Keratinocyte (primary cell): ENCODE data around the gene CPTP. TPM values are rescaled to one million over a fixed set of nuclear protein-coding genes. Genes with fewer than 3 reads are reported as not detected.

Source experiments
- DNase-seq: peaks from one replicate; pipeline ENCODE4 v3.0.0-alpha.2; 2011; ENCODE audit warnings: low read depth, missing footprints, low spot score
- FAIRE-seq: peaks from 2 replicates; lab custom pipeline; 2011; peaks lifted over from hg19 to GRCh38; lab: Jason Lieb, UNC
- H2AFZ ChIP-seq: 2 replicates; pipeline ENCODE4 v1.6.0; 2012; ENCODE audit warnings: low read length, control low read depth, inconsistent platforms; ENCODE audit not compliant: control insufficient read depth
- H3K27ac ChIP-seq: 2 replicates; pipeline ENCODE4 v1.5.1; 2011; ENCODE audit warnings: low read length; ENCODE audit not compliant: control insufficient read depth, insufficient read depth
- H3K27me3 ChIP-seq: 3 replicates; pipeline ENCODE4 v1.6.0; 2011; ENCODE audit warnings: low read length; ENCODE audit not compliant: control insufficient read depth, insufficient read depth; ENCODE audit errors: extremely low read depth
- H3K36me3 ChIP-seq, 2 experiments: 2 replicates in 1 of 2; 3 replicates in 1 of 2; pipeline ENCODE4 v1.5.1; 2011; ENCODE audit warnings: low read length in 2 of 2, mild to moderate bottlenecking in 1 of 2; ENCODE audit not compliant: control insufficient read depth in 2 of 2, insufficient read depth in 2 of 2; ENCODE audit errors: extremely low read depth in 1 of 2
- H3K4me1 ChIP-seq: 3 replicates; pipeline ENCODE4 v1.5.1; 2011; ENCODE audit warnings: low read length; ENCODE audit not compliant: control insufficient read depth, insufficient read depth; ENCODE audit errors: extremely low read depth
- H3K4me2 ChIP-seq: 3 replicates; pipeline ENCODE4 v1.6.0; 2011; ENCODE audit warnings: low read depth, low read length; ENCODE audit not compliant: control insufficient read depth, insufficient read depth; ENCODE audit errors: extremely low read depth
- H3K4me3 ChIP-seq, 3 experiments: fragments of 200-600 bp in 1 of 3; sonication (generic) in 1 of 3; 2 replicates in 2 of 3; 3 replicates in 1 of 3; pipeline ENCODE4 v1.5.1; 2011 to 2016; ENCODE audit warnings: low read length in 3 of 3, mild to moderate bottlenecking in 3 of 3, control low read depth in 2 of 3, inconsistent platforms in 1 of 3, low read depth in 1 of 3, mixed read lengths in 1 of 3, mixed run types in 1 of 3, moderate library complexity in 1 of 3; ENCODE audit not compliant: control insufficient read depth in 2 of 3, insufficient read depth in 2 of 3; ENCODE audit errors: extremely low read depth in 1 of 3
- H3K79me2 ChIP-seq: 2 replicates; pipeline ENCODE4 v1.6.0; 2012; ENCODE audit warnings: low read length; ENCODE audit not compliant: control insufficient read depth, insufficient read depth
- H3K9ac ChIP-seq: 3 replicates; pipeline ENCODE4 v1.6.0; 2011; ENCODE audit warnings: low read length; ENCODE audit not compliant: control insufficient read depth, insufficient read depth; ENCODE audit errors: extremely low read depth
- H3K9me1 ChIP-seq: 3 replicates; pipeline ENCODE4 v1.6.0; 2011; ENCODE audit warnings: low read length; ENCODE audit not compliant: control insufficient read depth, insufficient read depth; ENCODE audit errors: extremely low read depth
- H3K9me3 ChIP-seq: 2 replicates; pipeline ENCODE4 v1.5.1; 2012; ENCODE audit warnings: low read depth, low read length; ENCODE audit not compliant: control insufficient read depth
- H4K20me1 ChIP-seq: 3 replicates; pipeline ENCODE4 v1.6.0; 2011; ENCODE audit warnings: low read length; ENCODE audit not compliant: control insufficient read depth, insufficient read depth; ENCODE audit errors: extremely low read depth
- EZH2 ChIP-seq: IDR thresholded peaks from one replicate; pipeline ENCODE4 v1.6.1; 2012; ENCODE audit warnings: inconsistent platforms, mild to moderate bottlenecking, low read length, moderate library complexity
- dilution Hi-C: fragments of 300-500 bp; cut with MboI; formaldehyde crosslinking; loops from one replicate; pipeline ENCODE4 v1.7.0; 2020; ENCODE audit warnings: low sequenced_read_pairs; ENCODE audit not compliant: extremely low pct_ligation_motif_present
- polyA plus RNA-seq, 5 experiments: library from polyadenylated mRNA; depleted of rRNA in 3 of 5; stranded (reverse) in 3 of 5; stranded (forward) in 1 of 5; unstranded in 1 of 5; fragments of >200 nt; gene quantifications; 1 replicate in 1 of 5; 2 replicates in 3 of 5; 3 replicates in 1 of 5; pipeline versions ENCODE4 v1.2.1 to v1.2.3, GENCODE V29; 2011 to 2012; ENCODE audit warnings: missing spikeins in 2 of 5, low read depth in 1 of 5, low replicate concordance in 1 of 5
- TF ChIP-seq, protein P1 (sequence below), 3 experiments: IDR thresholded peaks in 1 of 3; conservative IDR thresholded peaks in 1 of 3; optimal IDR thresholded peaks in 1 of 3; 2 replicates in 2 of 3; 3 replicates in 1 of 3; pipeline versions ENCODE3 to v1.5.1; 2011; ENCODE audit warnings: low read length in 3 of 3, mild to moderate bottlenecking in 3 of 3, moderate library complexity in 2 of 3, control low read depth in 1 of 3, inconsistent platforms in 1 of 3; ENCODE audit not compliant: insufficient read depth in 2 of 3; ENCODE audit errors: extremely low read depth in 1 of 3

Gene CPTP
- polyA plus RNA-seq, 1 donor (not counting 4 experiments of a cell fraction or from before 2014, with no cell fraction given): 5.8 TPM

DNA sequence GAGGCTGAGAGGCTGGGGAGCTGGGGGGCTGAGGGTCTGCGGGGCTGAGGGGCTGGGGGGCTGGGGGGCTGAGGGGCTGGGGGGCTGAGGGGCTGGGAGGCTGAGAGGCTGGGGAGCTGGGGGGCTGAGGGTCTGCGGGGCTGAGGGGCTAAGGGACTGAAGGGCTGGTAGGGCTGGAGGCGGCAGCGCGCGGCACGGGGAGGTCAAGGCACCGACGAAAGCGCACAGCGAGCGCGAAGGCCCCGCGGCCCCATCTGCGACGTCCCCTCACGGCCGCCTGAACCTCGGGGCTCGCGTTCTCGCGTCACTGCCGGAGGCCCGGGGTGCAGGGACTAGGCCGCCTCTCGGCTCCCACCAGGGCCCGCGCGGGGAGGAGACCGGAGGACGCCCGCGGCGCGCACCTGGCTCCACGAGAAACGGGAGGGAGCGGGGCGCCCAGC, 498 bp upstream of the CPTP start:
- Histone ChIP-seq H2AFZ (no peak overlapping the region), H4K20me1 (peaks cover 8% of the 10 kb centered on the region), H3K9ac (peak overlapping the region; percentile 88), H3K79me2 (peaks cover 76% of the 10 kb centered on the region), H3K27ac (peak overlapping the region; percentile 74), H3K36me3 (peaks cover 21 to 22% of the 10 kb centered on the region in 2 experiments), H3K4me3 (peak overlapping the region; percentile 77 to 100 (median 77)), H3K27me3 (no peaks in the 10 kb centered on the region), H3K4me1 (peaks cover 18% of the 10 kb centered on the region), H3K4me2 (peak overlapping the region; percentile 37), H3K9me1 (no peaks in the 10 kb centered on the region), H3K9me3 (no peaks in the 10 kb centered on the region)
- DNase-seq: no peak
- dilution Hi-C loops: no loop called here
- FAIRE-seq: no peak
- TF ChIP-seq, protein P1, sequence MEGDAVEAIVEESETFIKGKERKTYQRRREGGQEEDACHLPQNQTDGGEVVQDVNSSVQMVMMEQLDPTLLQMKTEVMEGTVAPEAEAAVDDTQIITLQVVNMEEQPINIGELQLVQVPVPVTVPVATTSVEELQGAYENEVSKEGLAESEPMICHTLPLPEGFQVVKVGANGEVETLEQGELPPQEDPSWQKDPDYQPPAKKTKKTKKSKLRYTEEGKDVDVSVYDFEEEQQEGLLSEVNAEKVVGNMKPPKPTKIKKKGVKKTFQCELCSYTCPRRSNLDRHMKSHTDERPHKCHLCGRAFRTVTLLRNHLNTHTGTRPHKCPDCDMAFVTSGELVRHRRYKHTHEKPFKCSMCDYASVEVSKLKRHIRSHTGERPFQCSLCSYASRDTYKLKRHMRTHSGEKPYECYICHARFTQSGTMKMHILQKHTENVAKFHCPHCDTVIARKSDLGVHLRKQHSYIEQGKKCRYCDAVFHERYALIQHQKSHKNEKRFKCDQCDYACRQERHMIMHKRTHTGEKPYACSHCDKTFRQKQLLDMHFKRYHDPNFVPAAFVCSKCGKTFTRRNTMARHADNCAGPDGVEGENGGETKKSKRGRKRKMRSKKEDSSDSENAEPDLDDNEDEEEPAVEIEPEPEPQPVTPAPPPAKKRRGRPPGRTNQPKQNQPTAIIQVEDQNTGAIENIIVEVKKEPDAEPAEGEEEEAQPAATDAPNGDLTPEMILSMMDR (optimal IDR thresholded peaks at IDR 0.05 in 1 of 3, IDR thresholded peaks at IDR 0.05 in 1 of 3, conservative IDR thresholded peaks at IDR 0.05 in 1 of 3; ENCODE audit: extremely low read depth in 1 of 3, insufficient read depth in 2 of 3, low read length in 3 of 3): no peak
- TF ChIP-seq EZH2: no peak

DNA sequence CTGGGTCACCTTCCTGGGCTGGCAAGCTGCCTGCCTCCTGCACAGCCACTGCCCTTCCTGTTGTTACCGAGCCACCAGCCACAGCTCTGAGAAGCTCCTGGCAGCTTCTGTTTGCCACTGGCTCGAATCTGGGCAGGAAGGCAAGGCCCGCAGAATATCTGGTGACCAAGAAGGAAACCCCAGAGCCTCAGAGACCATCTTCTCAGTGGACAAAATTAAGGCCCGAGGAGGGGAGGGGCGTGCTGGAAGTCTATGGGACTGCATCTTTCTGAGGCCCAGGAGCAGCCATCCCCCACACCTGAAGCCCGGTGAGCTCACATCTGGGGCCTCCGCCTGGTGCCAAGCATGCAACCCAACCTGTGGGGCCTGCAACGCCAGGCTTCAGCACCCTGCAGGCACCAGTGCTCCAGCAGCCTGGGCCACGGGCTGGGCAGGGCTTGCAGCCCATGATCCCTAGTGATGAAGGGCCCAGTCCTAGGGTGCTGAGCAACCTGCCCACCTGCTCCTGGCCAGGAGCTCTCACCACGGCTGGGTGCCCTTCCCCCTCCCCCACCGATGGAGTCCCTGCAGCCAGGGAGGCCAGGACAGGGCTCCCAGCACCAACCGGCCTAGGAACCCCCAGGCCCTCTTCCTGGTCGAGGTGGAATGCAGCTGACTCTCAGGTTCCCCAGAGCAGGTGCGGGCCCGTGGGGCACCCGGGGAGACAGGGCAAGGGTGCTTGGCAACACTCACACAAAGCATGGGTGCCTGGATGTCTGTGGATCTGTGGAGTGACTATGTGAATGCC, 879 bp downstream of the CPTP start:
- TF ChIP-seq EZH2: no peak
- TF ChIP-seq, protein P1 (optimal IDR thresholded peaks at IDR 0.05 in 1 of 3, IDR thresholded peaks at IDR 0.05 in 1 of 3, conservative IDR thresholded peaks at IDR 0.05 in 1 of 3; ENCODE audit: extremely low read depth in 1 of 3, insufficient read depth in 2 of 3, low read length in 3 of 3): no peak
- FAIRE-seq (no peak), DNase-seq (no peak)
- H3K4me3 ChIP-seq: peak overlapping the region; percentile 71 to 100 (median 86)
- H3K4me2 ChIP-seq: peak overlapping the region; percentile 96
- peaks cover 62% of the 10 kb centered on the region for H3K79me2 ChIP-seq
- H3K9me1 ChIP-seq: no peaks in the 10 kb centered on the region
- H3K27me3 ChIP-seq: no peaks in the 10 kb centered on the region
- peaks cover 10 to 16% of the 10 kb centered on the region in 2 experiments for H3K36me3 ChIP-seq
- no peaks in the 10 kb centered on the region for H4K20me1 ChIP-seq
- H3K27ac ChIP-seq: peak overlapping the region; percentile 76
- H3K9me3 ChIP-seq: peaks cover 4% of the 10 kb centered on the region
- dilution Hi-C loops: no loop called here
- peaks cover 18% of the 10 kb centered on the region for H3K4me1 ChIP-seq
- H2AFZ ChIP-seq: no peak overlapping the region
- peak overlapping the region; percentile 80 for H3K9ac ChIP-seq
